Measurements from ENCODE around the gene PIK3R5. TPM values are rescaled to one million over a fixed set of nuclear protein-coding genes. Genes with fewer than 3 reads are reported as not detected.
"Not testable (repeated sequence)": the region's sequence is repeated elsewhere in the genome, so short reads cannot be mapped to it uniquely, and the experiment has no call there.

PIK3R5 gene
- total RNA-seq, 2 experiments from 2014 or later = 15.9 to 18.1 TPM

GRCh38 chr17:8890671-8891070 lies 74.8 kb downstream of the PIK3R5 start:
- H3K27ac Mint-ChIP-seq = no peak overlapping the region
- intact Hi-C loops (cut with micrococcal nuclease) = loop anchor here (10.0 kb wide), 1 partner anchor 476 kb away; no protein-coding TSS in a partner anchor
- H3K4me1 Mint-ChIP-seq (ENCODE audit: low read depth) = peaks cover 22% of the 10 kb centered on the region
- CTCF ChIA-PET = interaction anchor here (0.9 to 1.3 kb wide), 3 partner anchors 102 to 107 kb away, joined by 3 to 4 read pairs (median 3); no protein-coding TSS in a partner anchor
- H3K36me3 Mint-ChIP-seq (ENCODE audit: low read depth) = peaks cover 10% of the 10 kb centered on the region
- no peaks in the 10 kb centered on the region for H3K27me3 Mint-ChIP-seq (ENCODE audit: low read depth)
- no peak overlapping the region for H3K4me3 Mint-ChIP-seq
- DNase-seq = no peak
- no peaks in the 10 kb centered on the region for H3K9me3 Mint-ChIP-seq

- Mint-ChIP-seq H3K36me3 (ENCODE audit: low read depth) (peaks cover 10% of the 10 kb centered on the region), H3K9me3 (no peaks in the 10 kb centered on the region), H3K4me3 (no peak overlapping the region), H3K27ac (no peak overlapping the region), H3K27me3 (ENCODE audit: low read depth) (no peaks in the 10 kb centered on the region), H3K4me1 (ENCODE audit: low read depth) (peaks cover 13% of the 10 kb centered on the region)
- intact Hi-C loops (cut with micrococcal nuclease) = loop anchor here (10.0 kb wide), 1 partner anchor 475 kb away; no protein-coding TSS in a partner anchor
- CTCF ChIA-PET = interaction anchor here (0.9 kb wide), 1 partner anchor 108 kb away, joined by 3 read pairs; no protein-coding TSS in a partner anchor
- DNase-seq = no peak
Observed at GRCh38 chr17:8889458-8890210, 75.9 kb downstream of the PIK3R5 start.

DNA sequence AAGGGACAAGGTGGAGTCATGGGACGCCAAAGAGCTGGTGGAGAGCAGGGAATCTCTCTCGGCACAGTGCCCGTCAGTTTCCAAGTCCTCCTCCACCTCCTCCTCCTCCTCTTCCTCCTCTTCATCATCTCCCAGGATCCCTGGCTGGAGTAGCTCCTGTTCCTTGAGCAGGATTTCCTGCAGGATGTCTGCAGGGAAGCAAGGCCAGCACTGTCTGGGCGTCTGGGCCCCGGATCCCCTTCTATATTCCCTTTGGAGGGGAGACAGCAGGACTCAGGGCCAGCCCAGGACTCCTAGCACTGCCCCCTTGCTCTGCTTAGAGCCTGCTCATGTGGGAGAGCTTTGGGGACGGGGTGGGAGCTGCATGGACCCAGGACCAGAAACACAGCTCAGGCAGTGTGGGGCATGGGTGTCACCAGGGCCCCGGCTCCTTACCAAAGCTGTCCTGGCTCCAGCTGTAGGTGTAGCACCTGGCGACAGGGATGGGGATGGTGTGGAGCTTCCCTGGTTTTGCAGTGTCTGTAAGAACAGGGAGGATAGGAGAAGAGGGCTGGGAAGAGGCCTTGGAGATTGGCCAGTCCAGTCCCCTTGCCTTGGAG lies 76.7 kb downstream of the PIK3R5 start:
- H3K27me3 Mint-ChIP-seq (ENCODE audit: low read depth) = no peaks in the 10 kb centered on the region
- H3K36me3 Mint-ChIP-seq (ENCODE audit: low read depth) = peaks cover 14% of the 10 kb centered on the region
- intact Hi-C loops (cut with micrococcal nuclease) = no loop called here
- H3K4me3 Mint-ChIP-seq = no peak overlapping the region
- CTCF ChIA-PET = no interaction called here
- no peaks in the 10 kb centered on the region for H3K9me3 Mint-ChIP-seq
- H3K4me1 Mint-ChIP-seq (ENCODE audit: low read depth) = peaks cover 11% of the 10 kb centered on the region
- DNase-seq = no peak
- H3K27ac Mint-ChIP-seq = no peak overlapping the region

DNA sequence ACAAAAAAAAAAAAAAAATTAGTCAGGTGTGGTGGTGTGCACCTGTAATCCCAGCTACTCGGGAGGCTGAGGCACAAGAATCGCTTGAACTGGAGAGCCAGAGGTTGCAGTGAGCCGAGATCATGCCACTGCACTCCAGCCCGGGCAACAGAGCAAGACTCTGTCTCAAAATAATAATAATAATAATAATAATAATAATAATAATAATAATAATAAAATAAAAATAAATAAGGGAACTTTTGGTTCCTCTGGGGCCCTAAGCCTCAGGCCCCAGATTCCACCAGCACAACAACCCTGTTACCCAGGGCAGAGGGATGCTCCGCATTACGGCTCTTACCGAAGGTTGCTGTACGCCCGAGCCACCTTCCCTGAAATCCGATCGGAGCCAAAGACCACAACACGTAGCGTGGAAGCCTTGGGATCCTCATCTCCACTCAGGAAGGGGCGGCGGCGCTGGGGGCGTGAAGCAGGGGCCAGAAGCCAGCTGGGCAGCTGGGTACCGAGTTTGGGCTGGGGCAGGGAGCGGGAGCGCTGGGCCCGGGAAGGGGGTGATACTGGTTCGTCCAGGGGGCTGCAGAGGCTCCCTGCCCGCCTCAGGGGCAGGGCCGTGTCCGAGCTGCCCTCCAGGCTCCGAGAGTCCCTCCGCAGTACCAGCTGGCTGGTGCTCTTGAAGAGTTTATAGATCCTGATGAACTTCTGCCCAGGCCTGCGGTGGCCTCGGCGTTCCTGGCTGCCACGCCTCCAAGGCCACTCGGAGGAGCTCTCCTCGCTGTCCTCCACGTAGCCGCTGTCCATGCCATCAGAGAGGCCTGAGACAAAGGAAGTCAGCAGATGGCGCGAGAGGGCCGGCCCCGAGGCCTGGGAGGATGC lies 77.4 kb downstream of the PIK3R5 start:
- intact Hi-C loops (cut with micrococcal nuclease) = no loop called here
- H3K36me3 Mint-ChIP-seq (ENCODE audit: low read depth) = peaks cover 14% of the 10 kb centered on the region
- H3K4me3 Mint-ChIP-seq = no peak overlapping the region
- no peaks in the 10 kb centered on the region for H3K27me3 Mint-ChIP-seq (ENCODE audit: low read depth)
- no peak for DNase-seq
- no peak overlapping the region for H3K27ac Mint-ChIP-seq
- no peaks in the 10 kb centered on the region for H3K9me3 Mint-ChIP-seq
- H3K4me1 Mint-ChIP-seq (ENCODE audit: low read depth) = peaks cover 11% of the 10 kb centered on the region
- CTCF ChIA-PET = no interaction called here

- no peaks in the 10 kb centered on the region for H3K9me3 Mint-ChIP-seq
- no peaks in the 10 kb centered on the region for H3K27me3 Mint-ChIP-seq (ENCODE audit: low read depth)
- H3K4me1 Mint-ChIP-seq (ENCODE audit: low read depth) = peaks cover 5% of the 10 kb centered on the region
- no peak for DNase-seq
- H3K36me3 Mint-ChIP-seq (ENCODE audit: low read depth) = peaks cover 18% of the 10 kb centered on the region
- intact Hi-C loops (cut with micrococcal nuclease) = no loop called here
- CTCF ChIA-PET = interaction anchor here (0.6 kb wide), 1 partner anchor 55 kb away, joined by 3 read pairs; no protein-coding TSS in a partner anchor
- H3K4me3 Mint-ChIP-seq = no peak overlapping the region
- H3K27ac Mint-ChIP-seq = no peak overlapping the region
Observed at GRCh38 chr17:8887301-8887700, 78.2 kb downstream of the PIK3R5 start.

- peaks cover 19% of the 10 kb centered on the region for H3K36me3 Mint-ChIP-seq (ENCODE audit: low read depth)
- no peaks in the 10 kb centered on the region for H3K9me3 Mint-ChIP-seq
- no peaks in the 10 kb centered on the region for H3K27me3 Mint-ChIP-seq (ENCODE audit: low read depth)
- peak overlapping the region; percentile 8 for H3K27ac Mint-ChIP-seq
- no peaks in the 10 kb centered on the region for H3K4me1 Mint-ChIP-seq (ENCODE audit: low read depth)
- H3K4me3 Mint-ChIP-seq = no peak overlapping the region
- CTCF ChIA-PET = no interaction called here
- DNase-seq = no peak
- intact Hi-C loops (cut with micrococcal nuclease) = no loop called here
Observed at GRCh38 chr17:8885967-8886684, 79.4 kb downstream of the PIK3R5 start.

- H3K27me3 Mint-ChIP-seq (ENCODE audit: low read depth); H3K4me1 Mint-ChIP-seq (ENCODE audit: low read depth); intact Hi-C loops (cut with micrococcal nuclease); H3K4me3 Mint-ChIP-seq; H3K9me3 Mint-ChIP-seq; H3K27ac Mint-ChIP-seq; CTCF ChIA-PET: not testable (repeated sequence)
- H3K36me3 Mint-ChIP-seq (ENCODE audit: low read depth) = peaks cover 22% of the 10 kb centered on the region
- DNase-seq = peak; percentile 71
Observed at GRCh38 chr17:8885163-8885966, 80.1 kb downstream of the PIK3R5 start.

DNA sequence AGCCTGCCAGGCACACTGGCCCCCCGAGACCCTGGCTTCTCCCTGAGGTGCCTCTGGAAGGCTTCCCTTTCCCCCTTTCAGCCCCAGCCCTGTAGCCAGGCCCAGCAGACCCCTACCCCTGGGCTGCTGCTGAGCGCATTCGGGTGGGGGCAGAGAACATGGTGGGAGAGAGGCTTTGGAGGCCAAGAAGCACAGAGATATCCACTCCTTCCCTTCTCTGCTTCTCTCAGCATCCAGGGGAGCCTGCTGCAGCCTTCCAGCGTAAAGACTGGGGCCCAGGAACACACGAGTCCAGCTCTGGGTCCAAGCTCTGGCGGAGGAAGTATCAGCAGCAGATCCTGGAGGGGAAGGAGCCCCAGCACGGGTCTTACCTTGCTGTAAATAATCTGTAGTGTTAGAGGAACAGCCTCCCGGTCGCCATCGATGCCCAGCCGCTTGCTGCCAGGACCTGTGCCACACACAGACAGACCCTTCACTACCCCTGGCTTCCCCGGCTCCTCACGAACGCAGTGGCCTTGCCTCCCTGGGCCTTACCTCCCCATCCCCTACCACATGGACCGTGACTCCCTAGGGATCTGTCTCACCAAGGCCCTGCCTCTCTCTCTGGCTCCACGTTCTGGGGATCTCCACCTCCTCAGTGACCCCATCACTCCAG lies 81.0 kb downstream of the PIK3R5 start:
- Mint-ChIP-seq H3K4me3 (no peak overlapping the region), H3K27me3 (ENCODE audit: low read depth) (no peaks in the 10 kb centered on the region), H3K36me3 (ENCODE audit: low read depth) (peaks cover 25% of the 10 kb centered on the region), H3K9me3 (no peaks in the 10 kb centered on the region), H3K27ac (no peak overlapping the region), H3K4me1 (ENCODE audit: low read depth) (no peaks in the 10 kb centered on the region)
- CTCF ChIA-PET = no interaction called here
- intact Hi-C loops (cut with micrococcal nuclease) = no loop called here
- DNase-seq = no peak

DNA sequence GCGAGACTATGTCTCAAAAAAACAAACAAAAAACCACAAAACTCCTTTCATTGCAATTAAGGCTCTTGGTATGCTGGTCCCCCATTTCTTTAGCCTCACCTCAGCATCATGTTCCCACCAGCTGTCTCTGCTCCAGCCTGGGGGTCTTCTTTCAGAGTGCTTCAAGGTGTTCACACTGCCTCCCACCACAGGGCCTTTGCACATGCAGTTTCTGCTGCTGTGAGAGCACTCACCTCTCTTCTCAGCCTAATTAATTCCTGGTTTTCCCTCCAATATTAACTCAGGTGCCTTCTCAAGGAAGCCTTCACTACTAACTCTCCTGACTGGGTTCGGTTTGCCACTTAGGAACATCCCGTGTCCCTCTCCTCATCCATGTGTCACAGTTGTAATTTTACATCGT lies 82.2 kb downstream of the PIK3R5 start:
- no peaks in the 10 kb centered on the region for H3K4me1 Mint-ChIP-seq (ENCODE audit: low read depth)
- no peak overlapping the region for H3K27ac Mint-ChIP-seq
- intact Hi-C loops (cut with micrococcal nuclease) = no loop called here
- CTCF ChIA-PET = no interaction called here
- no peak for DNase-seq
- peaks cover 26% of the 10 kb centered on the region for H3K36me3 Mint-ChIP-seq (ENCODE audit: low read depth)
- no peaks in the 10 kb centered on the region for H3K9me3 Mint-ChIP-seq
- H3K27me3 Mint-ChIP-seq (ENCODE audit: low read depth) = no peaks in the 10 kb centered on the region
- H3K4me3 Mint-ChIP-seq = no peak overlapping the region

- DNase-seq = no peak
- Mint-ChIP-seq H3K27ac (no peak overlapping the region), H3K4me1 (ENCODE audit: low read depth) (no peaks in the 10 kb centered on the region), H3K27me3 (ENCODE audit: low read depth) (no peaks in the 10 kb centered on the region), H3K9me3 (no peaks in the 10 kb centered on the region), H3K4me3 (no peak overlapping the region), H3K36me3 (ENCODE audit: low read depth) (peaks cover 26% of the 10 kb centered on the region)
- CTCF ChIA-PET = no interaction called here
- intact Hi-C loops (cut with micrococcal nuclease) = no loop called here
Observed at GRCh38 chr17:8881606-8882005, 83.9 kb downstream of the PIK3R5 start.

GRCh38 chr17:8880466-8880865 lies 85.0 kb downstream of the PIK3R5 start:
- intact Hi-C loops (cut with micrococcal nuclease) = no loop called here
- H3K4me1 Mint-ChIP-seq (ENCODE audit: low read depth) = no peaks in the 10 kb centered on the region
- CTCF ChIA-PET = no interaction called here
- H3K9me3 Mint-ChIP-seq = no peaks in the 10 kb centered on the region
- no peak overlapping the region for H3K27ac Mint-ChIP-seq
- no peak overlapping the region for H3K4me3 Mint-ChIP-seq
- H3K36me3 Mint-ChIP-seq (ENCODE audit: low read depth) = peaks cover 23% of the 10 kb centered on the region
- no peaks in the 10 kb centered on the region for H3K27me3 Mint-ChIP-seq (ENCODE audit: low read depth)
- no peak for DNase-seq
